Stimulated activated CD4-positive, alpha-beta T cell treated with anti-CD3 and anti-CD28 coated beads, Interleukin-4, amount 100 ng/mL, for 48 hours (primary cell): ENCODE data around the gene AQR.
"Not testable (repeated sequence)": the region's sequence is repeated elsewhere in the genome, so short reads cannot be mapped to it uniquely, and the experiment has no call there.

Experiments used
- DNase-seq, 2 donors: peaks; one replicate each; pipeline ENCODE4 v3.0.0-alpha.2; 2020; ENCODE audit warnings: low read depth in 2 of 2

Gene AQR

DNA sequence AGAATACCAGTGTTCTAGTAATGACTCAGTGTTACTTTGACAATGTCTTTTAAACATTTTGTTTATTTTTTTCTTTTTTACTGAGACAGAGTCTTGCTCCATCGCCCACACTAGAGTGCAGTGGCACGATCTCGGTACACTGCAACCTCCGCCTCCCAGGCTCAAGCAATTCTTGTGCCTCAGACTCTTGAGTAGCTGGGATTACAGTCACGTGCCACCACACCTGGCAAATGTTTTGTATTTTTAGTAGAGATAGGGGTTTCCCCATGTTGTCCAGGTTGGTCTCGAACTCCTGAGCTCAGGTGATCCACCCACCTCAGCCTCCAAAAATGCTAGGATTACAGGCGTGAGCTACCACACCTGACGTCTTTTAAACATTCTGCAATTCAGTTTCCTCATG, 15.7 kb downstream of the AQR start:
- no peak for DNase-seq

DNA sequence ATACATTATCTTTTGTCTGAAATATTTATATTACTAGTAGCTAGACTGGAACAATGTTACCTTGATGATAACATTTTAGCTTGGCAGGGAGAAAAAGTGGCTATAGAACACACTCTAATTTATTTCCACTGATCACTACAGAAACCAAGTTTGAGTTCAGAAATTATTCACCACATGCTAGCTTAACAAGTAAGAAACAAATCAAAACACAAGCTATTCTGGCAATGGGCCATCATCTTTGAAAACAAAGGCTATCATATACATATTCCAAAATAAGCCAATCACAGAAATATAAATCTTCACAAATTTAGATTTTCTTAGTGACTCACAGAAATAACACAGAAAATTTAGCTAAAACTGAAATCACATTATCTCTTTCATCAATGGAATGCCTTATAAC, 17.1 kb downstream of the AQR start:
- no peak for DNase-seq

DNA sequence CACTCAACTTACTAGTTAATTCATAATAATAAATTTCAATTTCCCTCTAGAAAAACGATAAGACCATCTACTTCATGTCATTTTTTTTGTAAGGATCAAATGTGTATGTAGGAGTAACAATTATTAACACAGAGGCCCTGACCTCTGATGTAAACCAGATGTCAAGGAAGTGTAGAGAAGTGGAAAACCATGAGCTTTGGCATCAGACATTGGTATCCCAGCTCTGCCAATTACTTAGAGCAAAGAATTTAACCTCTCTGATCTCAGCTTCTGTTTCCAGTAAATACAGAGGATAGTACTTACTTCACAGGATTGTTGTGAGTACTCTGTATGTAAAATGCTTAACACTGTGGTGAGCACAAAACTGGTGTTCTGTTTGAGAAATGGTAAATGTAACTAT, 17.5 kb downstream of the AQR start:
- DNase-seq: no peak

DNA sequence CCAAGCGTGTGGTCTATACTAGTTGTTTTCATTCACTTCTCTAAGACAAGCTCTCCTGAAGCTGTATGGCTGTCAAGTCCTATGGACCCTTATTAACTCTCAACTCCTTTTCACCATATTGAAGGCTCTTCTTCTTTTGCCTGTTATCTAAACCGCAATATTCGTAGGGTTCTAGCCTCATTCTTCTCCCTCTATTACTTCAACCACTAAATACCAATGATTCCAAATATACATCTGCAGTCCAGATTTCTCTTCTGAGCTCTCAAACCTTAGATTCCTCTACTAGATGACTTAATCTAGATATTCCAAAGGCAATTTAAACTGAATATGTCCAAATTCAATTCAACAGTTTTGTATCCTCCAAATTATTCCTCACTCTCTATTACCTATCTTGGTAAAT, 24.6 kb downstream of the AQR start:
- no peak for DNase-seq

GRCh38 chr15:34943711-34944110, 25.8 kb downstream of the AQR start:
- DNase-seq: no peak

DNA sequence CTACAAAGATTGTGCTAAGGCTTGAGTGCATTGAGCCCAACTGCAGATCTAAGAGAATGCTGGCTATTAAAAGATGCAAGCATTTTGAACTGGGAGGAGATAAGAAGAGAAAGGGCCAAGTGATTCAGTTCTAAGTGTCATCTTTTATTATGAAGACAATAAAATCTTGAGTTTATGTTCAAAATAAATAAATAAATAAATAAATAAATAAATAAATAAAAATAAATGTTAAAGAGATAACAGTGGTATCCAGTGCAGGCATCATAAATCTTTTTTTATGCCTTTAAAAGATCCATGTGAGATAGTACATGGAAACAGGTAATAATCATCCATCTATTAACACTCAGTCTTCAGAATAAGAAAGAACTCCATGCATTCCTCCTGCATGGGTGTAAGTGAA, 26.3 kb downstream of the AQR start:
- not testable (repeated sequence) for DNase-seq

DNA sequence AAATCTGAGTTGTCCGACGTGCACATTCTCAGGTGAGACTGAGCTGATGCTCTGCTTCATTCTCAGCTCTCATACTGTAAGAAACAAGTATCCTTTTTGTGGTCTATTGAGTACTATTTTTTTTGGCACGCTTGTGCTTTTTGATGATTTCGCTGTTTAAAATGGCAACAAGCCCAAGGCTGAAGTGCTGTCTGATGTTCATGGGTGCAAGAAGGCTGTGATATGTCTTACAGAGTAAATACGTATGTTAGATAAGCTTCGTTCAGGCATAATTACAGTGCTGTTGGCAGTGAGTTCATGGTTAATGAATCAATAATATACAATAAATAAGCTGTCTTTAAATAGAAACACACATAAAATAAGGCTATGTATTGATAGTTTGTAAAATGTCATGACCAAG, 27.2 kb downstream of the AQR start:
- no peak for DNase-seq

DNA sequence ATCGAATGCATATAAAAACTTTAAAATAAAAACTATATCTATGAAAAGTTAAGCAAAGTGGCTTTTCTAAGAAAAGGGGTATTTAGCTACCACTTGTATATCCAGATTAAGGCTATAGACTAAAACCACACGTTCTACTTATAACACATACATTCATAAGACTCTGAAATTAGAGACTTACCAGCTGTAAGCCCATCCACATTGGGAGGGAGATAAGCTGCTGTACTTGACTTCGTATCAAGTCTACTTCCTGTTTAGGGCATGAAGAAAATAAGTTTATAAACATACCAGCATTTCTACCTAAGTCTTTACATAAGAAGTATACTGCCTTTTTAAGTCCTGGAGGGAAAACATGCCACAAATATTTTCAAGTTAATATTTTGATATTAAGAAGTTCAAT, 27.7 kb downstream of the AQR start:
- DNase-seq: no peak

DNA sequence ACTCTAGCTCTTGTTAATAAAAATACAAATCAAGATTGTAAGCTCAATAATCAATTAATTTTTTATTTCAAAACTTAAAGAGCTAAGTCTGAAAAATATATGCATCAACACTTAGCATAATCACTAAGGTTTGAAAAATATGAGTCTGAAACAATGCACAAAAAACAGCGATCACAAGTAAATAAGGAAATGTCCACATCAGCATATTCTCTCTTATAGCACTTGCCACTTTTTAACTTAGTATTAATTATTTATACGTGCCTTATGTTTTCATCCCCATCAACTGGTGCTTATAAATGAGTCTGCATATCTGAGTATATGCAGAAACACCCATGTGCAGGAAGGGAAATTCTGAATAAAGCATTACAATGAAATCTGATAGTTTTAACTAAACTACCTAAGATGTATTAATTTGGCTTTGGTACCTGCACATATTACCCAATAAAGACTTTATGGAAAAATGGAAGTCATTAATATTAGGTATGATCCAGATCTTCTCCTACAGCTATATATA, 28.3 kb downstream of the AQR start:
- no peak for DNase-seq

GRCh38 chr15:34933432-34933975, 36.0 kb downstream of the AQR start:
- no peak for DNase-seq

DNA sequence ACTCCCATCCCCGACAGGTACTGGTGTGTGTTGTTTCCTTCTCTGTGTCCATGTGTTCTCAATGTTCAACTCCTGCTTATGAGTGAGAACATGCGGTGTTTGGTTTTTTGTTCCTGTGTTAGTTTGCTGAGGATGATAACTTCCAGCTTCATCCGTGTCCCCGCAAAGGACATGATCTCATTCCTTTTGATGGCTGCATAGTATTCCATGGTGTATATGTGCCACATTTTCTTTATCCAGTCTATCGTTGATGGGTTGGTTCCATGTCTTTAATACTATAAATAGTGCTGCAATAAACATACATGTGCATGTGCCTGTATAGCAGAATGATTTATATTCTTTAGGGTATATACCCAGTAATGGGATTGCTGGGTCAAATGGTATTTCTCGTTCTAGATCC, 41.2 kb downstream of the AQR start:
- not testable (repeated sequence) for DNase-seq

GRCh38 chr15:34927726-34928125, 41.8 kb downstream of the AQR start:
- DNase-seq: no peak

- DNase-seq: no peak
These were observed 55.2 kb downstream of the AQR start for GRCh38 chr15:34914317-34914716.

GRCh38 chr15:34905047-34905446, 64.5 kb downstream of the AQR start:
- no peak for DNase-seq

GRCh38 chr15:34904527-34904926, 65.0 kb downstream of the AQR start:
- DNase-seq: no peak

DNA sequence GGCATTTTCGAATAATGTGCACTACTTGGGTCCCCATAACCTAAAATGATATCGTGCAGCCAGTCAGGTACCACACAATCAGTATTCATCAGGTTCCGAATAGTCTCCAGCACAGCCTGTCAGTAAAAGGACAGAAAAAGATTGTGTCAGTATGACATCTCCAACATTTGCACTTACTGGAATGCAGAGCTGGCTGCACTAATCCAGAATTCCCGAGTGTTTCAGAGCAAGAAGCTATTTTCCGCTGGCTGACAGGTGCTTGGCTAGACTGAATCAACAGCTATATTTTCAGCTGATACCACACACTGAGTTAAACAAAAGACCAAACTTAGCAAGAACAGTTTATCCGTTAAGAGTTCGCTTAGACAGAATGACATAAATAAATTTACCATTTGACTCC, 68.8 kb downstream of the AQR start:
- DNase-seq: no peak

GRCh38 chr15:34896183-34896582, 73.4 kb downstream of the AQR start:
- DNase-seq: no peak

DNA sequence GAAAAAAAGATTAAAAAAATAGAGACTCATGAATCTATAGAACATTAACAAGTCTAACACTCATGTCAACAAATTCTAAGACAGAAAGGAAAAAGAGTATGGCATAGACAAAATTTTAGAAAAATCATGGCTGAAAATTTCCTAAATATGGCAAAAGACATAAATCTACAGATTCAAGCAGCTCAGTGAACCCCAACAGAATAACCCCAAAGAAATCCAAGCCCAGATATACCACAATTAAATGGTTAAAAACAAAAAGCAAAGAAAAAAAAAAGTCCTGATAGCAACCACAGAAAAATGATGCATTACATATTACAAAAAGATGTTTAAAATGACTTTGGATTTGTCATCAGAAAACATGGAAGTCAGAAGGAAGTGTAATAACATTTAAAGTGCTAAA, 75.6 kb downstream of the AQR start:
- no peak for DNase-seq

DNA sequence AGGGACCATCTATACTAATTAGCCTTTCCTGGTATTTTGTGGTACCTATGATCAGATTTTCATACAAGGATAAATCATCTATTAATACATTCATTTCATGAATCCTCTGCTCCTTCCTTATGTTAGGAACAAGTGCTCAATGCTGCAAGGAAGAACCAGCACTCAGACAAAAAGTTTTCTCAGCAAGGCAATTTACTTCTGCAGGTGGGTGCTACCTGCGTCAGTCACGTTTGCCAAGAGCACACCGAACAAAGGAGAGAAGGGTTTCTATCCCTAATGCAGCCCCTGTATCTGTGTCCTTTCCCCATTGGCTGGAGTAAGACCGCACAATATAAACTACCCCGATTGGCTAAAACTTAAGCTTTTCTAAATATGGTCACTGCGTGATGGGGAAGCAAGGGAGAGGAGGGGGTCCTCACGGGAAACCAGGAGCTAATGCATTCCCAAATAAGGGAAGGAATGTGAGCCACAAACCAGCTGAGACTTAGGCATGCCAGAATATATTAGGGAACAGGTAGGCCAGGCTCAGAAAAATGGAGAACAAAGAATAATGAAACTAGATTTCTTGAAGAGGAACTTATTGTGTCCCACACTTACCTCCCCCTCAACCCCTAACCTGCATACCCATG, 76.5 kb downstream of the AQR start:
- DNase-seq: no peak

DNA sequence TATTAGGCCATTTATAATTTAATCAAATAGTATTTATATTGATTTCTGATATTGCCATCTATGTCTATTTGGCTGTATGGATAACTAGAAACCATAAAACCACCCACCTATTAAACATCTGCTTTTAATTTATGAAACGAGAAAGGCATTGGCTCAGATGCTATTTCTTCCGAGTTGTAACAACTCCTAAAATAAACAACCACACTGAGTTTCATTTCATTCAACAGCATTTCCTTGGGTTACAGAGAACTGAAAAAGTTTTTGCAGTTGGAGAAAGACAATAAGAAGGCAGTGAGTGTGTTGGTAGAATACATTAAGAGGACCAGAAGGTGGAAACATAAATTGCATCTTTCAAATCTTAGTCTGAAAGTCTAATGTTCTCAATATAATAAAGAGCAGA, 79.1 kb downstream of the AQR start:
- no peak for DNase-seq

- DNase-seq: no peak
These were observed 80.1 kb downstream of the AQR start for GRCh38 chr15:34889476-34889875.

DNA sequence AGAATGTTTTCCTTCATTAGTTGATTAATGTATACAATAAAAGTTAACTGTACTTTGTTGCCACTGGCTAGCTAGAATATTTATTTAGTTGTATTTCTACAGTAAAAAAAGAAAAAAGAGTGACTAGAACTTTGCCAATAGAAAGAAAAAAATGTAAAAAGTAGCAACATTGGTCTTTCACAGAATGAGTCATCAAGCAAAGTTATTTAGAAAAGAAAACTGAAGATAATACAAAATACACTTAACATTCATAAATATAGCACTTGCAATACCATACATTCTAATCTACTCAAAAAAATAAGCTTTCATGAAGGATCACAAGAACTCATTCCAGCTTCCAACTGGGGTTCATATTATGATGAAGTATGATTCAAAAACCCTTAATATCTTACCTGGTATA, 83.4 kb downstream of the AQR start:
- DNase-seq: no peak

DNA sequence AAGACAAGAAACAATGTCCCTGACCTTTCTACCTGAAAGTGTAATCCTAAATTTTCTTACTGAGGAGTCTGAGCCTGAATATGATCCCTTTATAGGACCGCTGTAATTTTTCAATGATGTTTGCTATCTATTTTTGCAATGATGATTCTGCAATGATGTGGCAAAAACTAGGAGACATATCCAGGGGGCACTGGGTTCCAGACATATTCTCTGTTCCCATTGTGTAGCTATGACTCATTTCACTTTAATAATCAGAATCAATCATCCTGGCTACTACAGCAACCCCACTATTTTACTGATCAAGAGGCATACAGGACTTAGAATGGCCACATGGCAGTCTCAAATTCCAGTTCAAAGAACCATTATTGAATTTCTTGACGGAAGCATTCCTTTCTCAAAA, 85.9 kb downstream of the AQR start:
- no peak for DNase-seq

DNA sequence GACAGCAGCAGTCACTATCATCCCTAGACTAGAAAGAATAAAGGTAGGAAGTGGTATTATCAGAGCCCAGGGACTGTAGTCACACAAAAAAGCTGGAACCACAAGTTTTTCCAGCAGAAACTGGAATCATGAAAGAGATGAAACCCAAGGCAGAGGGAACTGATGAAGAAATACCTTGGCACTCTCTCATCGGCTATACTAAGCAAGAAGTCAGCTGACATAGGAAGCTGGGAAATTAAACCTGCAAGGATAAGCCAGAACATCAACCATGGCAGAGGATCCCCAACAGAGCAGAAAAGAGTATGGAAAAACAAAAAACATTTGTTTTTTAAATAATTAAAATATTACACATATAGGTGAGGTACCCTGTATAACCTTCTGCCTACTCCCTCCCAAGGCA, 86.5 kb downstream of the AQR start:
- DNase-seq: no peak
